NCI-H146 treated with DMSO at 0.1 percent for 48 hours (cell line): ENCODE results near the gene C8B.

Experiments used
- DNase-seq: peaks from one replicate; lab custom pipeline; 2025; ENCODE audit not compliant: unreplicated experiment; lab: John Stamatoyannopoulos, UW

C8B gene

GRCh38 chr1:56933161-56933560 lies 32.7 kb downstream of the C8B start:
- DNase-seq: no peak

GRCh38 chr1:56931686-56932085 lies 34.1 kb downstream of the C8B start:
- DNase-seq: no peak

- no peak for DNase-seq
These were observed 34.6 kb downstream of the C8B start for GRCh38 chr1:56931211-56931610.

GRCh38 chr1:56929492-56929891 lies 36.3 kb downstream of the C8B start:
- no peak for DNase-seq

GRCh38 chr1:56927986-56928385 lies 37.8 kb downstream of the C8B start:
- no peak for DNase-seq

- DNase-seq: no peak
These were observed 38.6 kb downstream of the C8B start for GRCh38 chr1:56927171-56927570.

- no peak for DNase-seq
These were observed 40.6 kb downstream of the C8B start for GRCh38 chr1:56925193-56925592.

- no peak for DNase-seq
These were observed 41.7 kb downstream of the C8B start for GRCh38 chr1:56924116-56924515.

- DNase-seq: no peak
These were observed 42.6 kb downstream of the C8B start for GRCh38 chr1:56923201-56923600.

GRCh38 chr1:56922507-56922906 lies 43.3 kb downstream of the C8B start:
- DNase-seq: no peak

- no peak for DNase-seq
These were observed 43.7 kb downstream of the C8B start for GRCh38 chr1:56922070-56922469.

GRCh38 chr1:56921479-56921878 lies 44.3 kb downstream of the C8B start:
- no peak for DNase-seq

- DNase-seq: no peak
These were observed 45.2 kb downstream of the C8B start for GRCh38 chr1:56920591-56921001.

- no peak for DNase-seq
These were observed 48.5 kb downstream of the C8B start for GRCh38 chr1:56917356-56917755.

GRCh38 chr1:56916630-56917029 lies 49.2 kb downstream of the C8B start:
- no peak for DNase-seq

GRCh38 chr1:56915960-56916359 lies 49.9 kb downstream of the C8B start:
- DNase-seq: no peak

GRCh38 chr1:56912325-56912724 lies 53.5 kb downstream of the C8B start:
- DNase-seq: no peak

- DNase-seq: no peak
These were observed 54.5 kb downstream of the C8B start for GRCh38 chr1:56911098-56911938.

GRCh38 chr1:56910441-56910985 lies 55.3 kb downstream of the C8B start:
- DNase-seq: no peak

- no peak for DNase-seq
These were observed 57.1 kb downstream of the C8B start for GRCh38 chr1:56908619-56909221.

- no peak for DNase-seq
These were observed 60.1 kb downstream of the C8B start for GRCh38 chr1:56905667-56906066.

- no peak for DNase-seq
These were observed 61.0 kb downstream of the C8B start for GRCh38 chr1:56904663-56905397.
